HFF-Myc (cell line): ENCODE data around the gene TRMT10A.

Source experiments
- DNase-seq: peaks from one replicate; pipeline ENCODE4 v3.0.0-alpha.2; 2011; ENCODE audit warnings: low read depth; ENCODE audit errors: extremely low read depth
- H3K4me3 ChIP-seq: replicated peaks from 2 replicates; pipeline ENCODE4 v1.5.1; 2011; ENCODE audit warnings: low read depth, mild to moderate bottlenecking, control low read depth, low read length
- CTCF ChIP-seq: IDR thresholded peaks from 2 replicates; pipeline ENCODE4 v1.5.1; 2012; ENCODE audit warnings: mild to moderate bottlenecking, low read depth, low read length, control low read depth; ENCODE audit errors: missing control alignments

TRMT10A gene

GRCh38 chr4:99529956-99530355 lies 33.9 kb downstream of the TRMT10A start:
- H3K4me3 ChIP-seq: no peak overlapping the region
- no peak for TF ChIP-seq CTCF
- DNase-seq: no peak

DNA sequence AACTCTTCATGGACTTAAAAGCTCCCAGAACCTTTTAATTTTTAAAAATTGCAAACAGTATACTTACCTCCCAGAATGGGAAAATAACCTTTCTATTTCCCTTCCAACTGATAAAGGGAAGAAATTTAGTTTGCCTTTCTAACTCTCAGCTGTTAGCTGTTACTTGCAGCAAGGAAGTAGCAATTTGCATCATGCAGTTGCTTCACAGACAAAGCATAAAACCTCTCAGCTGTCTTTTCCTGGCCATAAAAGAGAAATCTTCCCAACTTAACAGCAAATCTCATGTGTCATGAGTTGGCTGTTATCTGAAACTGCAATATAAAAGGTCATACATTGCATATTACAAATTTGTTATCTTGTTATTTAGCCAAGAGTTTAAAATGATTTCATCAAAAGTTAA lies 34.6 kb downstream of the TRMT10A start:
- no peak for DNase-seq
- no peak overlapping the region for H3K4me3 ChIP-seq

DNA sequence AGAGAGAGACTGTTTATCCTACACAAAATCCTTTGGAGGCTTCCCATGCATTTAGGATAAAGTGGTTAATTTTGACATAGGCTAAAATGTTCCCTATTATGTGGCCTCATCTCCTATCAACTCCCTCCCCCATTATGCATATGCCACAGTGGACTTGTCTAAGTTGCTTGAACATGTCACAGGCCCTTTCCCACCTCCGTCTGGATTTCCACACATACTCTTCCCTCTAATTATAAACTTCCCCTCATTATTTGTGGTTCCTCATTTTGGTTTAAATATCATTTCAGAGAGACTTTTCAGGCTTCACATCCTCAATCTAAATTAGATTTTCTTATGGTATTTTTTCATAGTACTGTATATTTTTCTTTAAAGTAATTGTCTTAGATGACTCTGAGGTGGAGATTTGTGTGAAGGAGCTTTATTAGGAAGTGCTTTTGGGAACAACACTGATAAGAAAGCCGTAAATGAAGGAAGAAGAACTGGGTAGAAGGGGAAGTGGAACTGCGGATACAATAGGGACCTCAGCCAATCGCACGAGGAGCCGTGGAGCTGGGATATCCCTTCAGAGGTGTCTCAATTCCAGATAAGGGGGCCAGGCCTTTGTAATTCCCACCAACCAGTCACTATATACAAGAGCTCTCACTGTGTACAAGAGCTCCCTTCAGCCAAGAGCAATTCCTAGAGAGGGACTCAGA lies 45.1 kb downstream of the TRMT10A start:
- TF ChIP-seq CTCF: no peak
- no peak overlapping the region for H3K4me3 ChIP-seq
- DNase-seq: no peak

More for the DNA sequence above, 34.6 kb downstream of the TRMT10A start:
- no peak for TF ChIP-seq CTCF

DNA sequence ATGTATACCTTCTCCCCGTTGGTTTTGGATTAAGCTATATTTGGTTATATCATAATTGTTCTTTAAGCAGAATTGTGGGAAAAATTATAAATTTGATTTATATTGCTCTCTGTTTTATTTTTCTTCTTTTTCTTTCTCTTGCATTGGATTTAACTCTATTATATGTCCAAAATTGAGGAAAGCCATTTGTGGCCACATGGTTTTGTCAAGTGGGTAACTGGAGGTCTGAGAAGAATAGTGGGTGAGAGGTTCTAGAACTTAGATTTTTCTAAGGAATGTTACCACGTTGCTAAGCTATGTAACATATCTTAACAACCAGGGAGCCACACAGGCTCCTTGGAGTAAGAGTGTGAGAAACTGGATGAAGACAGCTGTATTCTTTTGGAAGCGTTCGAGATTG lies 53.1 kb downstream of the TRMT10A start, which contains the start of gene C4orf17:
C4orf17 (plus strand) TSS at position 301 of the 400 bp plus-strand sequence. CDS start 2,061 bp downstream, outside the sequence.
- no peak within 1 kb of the TSS for H3K4me3 ChIP-seq
- DNase-seq: no peak
- no peak for TF ChIP-seq CTCF

GRCh38 chr4:99507762-99508161 lies 56.1 kb downstream of the TRMT10A start:
- no peak overlapping the region for H3K4me3 ChIP-seq
- DNase-seq: no peak
- no peak for TF ChIP-seq CTCF

GRCh38 chr4:99507349-99507748 lies 56.5 kb downstream of the TRMT10A start:
- H3K4me3 ChIP-seq: no peak overlapping the region
- no peak for DNase-seq
- no peak for TF ChIP-seq CTCF

- no peak for DNase-seq
- TF ChIP-seq CTCF: no peak
These were observed 57.1 kb downstream of the TRMT10A start for GRCh38 chr4:99506781-99507180.

More at GRCh38 chr4:99506781-99507180, 57.1 kb downstream of the TRMT10A start:
- H3K4me3 ChIP-seq: no peak overlapping the region
